ENCODE results near the gene CD1D.

GRCh38 chr1:158181577-158181922 lies 855 bp downstream of the CD1D start:
- TF ChIP-seq CTCF (IDR thresholded peaks at IDR 0.05; ENCODE audit: low read depth, low read length): no peak
- no peak for TF ChIP-seq EZH2phosphoT487 (IDR thresholded peaks at IDR 0.05; ENCODE audit: low read depth)
